RWPE2 (cell line): ENCODE measurements around the gene TRAPPC3.

Experiments used
- ATAC-seq: fragments of 200-7000 bp; cut with Tn5 transposase; 3 replicates; pipeline ENCODE4 v1.9.1; 2021; ENCODE audit warnings: low read depth
- DNase-seq: peaks from one replicate; pipeline ENCODE4 v3.0.0-alpha.2; 2020; ENCODE audit warnings: low spot score
- H3K27ac ChIP-seq: fragments of 450-650 bp; 2 replicates; pipeline ENCODE4 v1.5.1; 2017; ENCODE audit warnings: mild to moderate bottlenecking; ENCODE audit not compliant: poor library complexity, severe bottlenecking
- H3K27me3 ChIP-seq: fragments of 250-450 bp; sonication (Bioruptor Pico); 2 replicates; pipeline ENCODE4 v1.5.1; 2021; ENCODE audit warnings: mild to moderate bottlenecking, moderate library complexity; ENCODE audit not compliant: insufficient read depth, poor library complexity, severe bottlenecking
- H3K36me3 ChIP-seq: fragments of 250-450 bp; sonication (Bioruptor Pico); 2 replicates; pipeline ENCODE4 v1.5.1; 2020; ENCODE audit warnings: low read depth, mild to moderate bottlenecking, moderate library complexity
- H3K4me1 ChIP-seq: fragments of 250-450 bp; sonication (Bioruptor Pico); 2 replicates; pipeline ENCODE4 v1.5.1; 2021; ENCODE audit warnings: mild to moderate bottlenecking, moderate library complexity; ENCODE audit not compliant: insufficient read depth, poor library complexity, severe bottlenecking
- H3K4me3 ChIP-seq: fragments of 250-450 bp; sonication (Bioruptor Pico); 2 replicates; pipeline ENCODE4 v1.5.1; 2021; ENCODE audit warnings: mild to moderate bottlenecking, moderate library complexity; ENCODE audit not compliant: severe bottlenecking
- H3K9me3 ChIP-seq: fragments of 250-450 bp; sonication (Bioruptor Pico); 2 replicates; pipeline ENCODE4 v1.5.1; 2021; ENCODE audit warnings: mild to moderate bottlenecking, moderate library complexity; ENCODE audit not compliant: severe bottlenecking
- CTCF ChIP-seq: fragments of 450-650 bp; IDR thresholded peaks from one replicate; pipeline ENCODE4 v1.5.1; 2017; ENCODE audit warnings: mild to moderate bottlenecking, moderate library complexity; ENCODE audit not compliant: poor library complexity, severe bottlenecking

Gene TRAPPC3

GRCh38 chr1:36135330-36135667 is 14.0 kb downstream of the TRAPPC3 start:
- no peak overlapping the region for H3K4me3 ChIP-seq

GRCh38 chr1:36134505-36135329 is 14.6 kb downstream of the TRAPPC3 start:
- ATAC-seq (peak; percentile 89), DNase-seq (peak; percentile 80)
- peak; percentile 77 for TF ChIP-seq CTCF
- Histone ChIP-seq H3K27me3 (no peaks in the 10 kb centered on the region), H3K27ac (peak overlapping the region; percentile 76), H3K4me1 (peaks cover 34% of the 10 kb centered on the region), H3K4me3 (no peak overlapping the region), H3K36me3 (peaks cover 21% of the 10 kb centered on the region), H3K9me3 (no peaks in the 10 kb centered on the region)

More at GRCh38 chr1:36135330-36135667, 14.0 kb downstream of the TRAPPC3 start:
- peak overlapping the region; percentile 76 for H3K27ac ChIP-seq
- no peak for DNase-seq
- H3K27me3 ChIP-seq = no peaks in the 10 kb centered on the region
- no peak for ATAC-seq
- H3K4me1 ChIP-seq = peaks cover 34% of the 10 kb centered on the region
- H3K9me3 ChIP-seq = no peaks in the 10 kb centered on the region
- peaks cover 27% of the 10 kb centered on the region for H3K36me3 ChIP-seq
- TF ChIP-seq CTCF = no peak

GRCh38 chr1:36134031-36134430 is 15.3 kb downstream of the TRAPPC3 start:
- peak overlapping the region; percentile 76 for H3K27ac ChIP-seq
- no peaks in the 10 kb centered on the region for H3K9me3 ChIP-seq
- DNase-seq = no peak
- ATAC-seq = no peak
- peaks cover 34% of the 10 kb centered on the region for H3K4me1 ChIP-seq
- no peak for TF ChIP-seq CTCF
- no peaks in the 10 kb centered on the region for H3K27me3 ChIP-seq
- peaks cover 16% of the 10 kb centered on the region for H3K36me3 ChIP-seq
- H3K4me3 ChIP-seq = no peak overlapping the region

GRCh38 chr1:36133484-36133883 is 15.8 kb downstream of the TRAPPC3 start:
- no peak for TF ChIP-seq CTCF
- peak; percentile 92 for DNase-seq
- ATAC-seq = peak; percentile 69
- Histone ChIP-seq H3K27ac (peak overlapping the region; percentile 76), H3K4me3 (no peak overlapping the region), H3K9me3 (no peaks in the 10 kb centered on the region), H3K36me3 (peaks cover 13% of the 10 kb centered on the region), H3K27me3 (no peaks in the 10 kb centered on the region), H3K4me1 (peaks cover 34% of the 10 kb centered on the region)

- Histone ChIP-seq H3K4me1 (peaks cover 34% of the 10 kb centered on the region), H3K27me3 (no peaks in the 10 kb centered on the region), H3K36me3 (peaks cover 4% of the 10 kb centered on the region), H3K9me3 (no peaks in the 10 kb centered on the region), H3K4me3 (no peak overlapping the region), H3K27ac (no peak overlapping the region)
- ATAC-seq (no peak), DNase-seq (no peak)
- no peak for TF ChIP-seq CTCF
Observed at GRCh38 chr1:36132029-36132428, 17.3 kb downstream of the TRAPPC3 start.
